ENCODE measurements around the gene POLR2E.
A peak's percentile ranks its signal among the peaks of the same experiment; 100 is the strongest.

POLR2E gene

GRCh38 chr19:1090731-1091543, 4.2 kb downstream of the POLR2E start:
- Histone ChIP-seq H3K9me3 (replicated peaks in 1 of 2; ENCODE audit: control insufficient read depth in 2 of 2, insufficient read depth in 1 of 2, low read depth in 1 of 2, low read length in 2 of 2) (no peaks in the 10 kb centered on the region), H3K4me2 (ENCODE audit: insufficient read depth, low read length, poor library complexity, severe bottlenecking) (no peak overlapping the region), H2AFZ (ENCODE audit: low read length) (no peak overlapping the region), H3K18ac (ENCODE audit: low read length) (no peak overlapping the region), H3K23ac (ENCODE audit: low read depth, low read length, poor library complexity) (no peak overlapping the region), H3K4ac (ENCODE audit: low read length) (no peak overlapping the region), H3K14ac (ENCODE audit: low read length) (no peak overlapping the region), H2BK15ac (ENCODE audit: low read length) (no peak overlapping the region), H3K9ac (ENCODE audit: low read depth, low read length, poor library complexity) (no peak overlapping the region), H3K4me3 (ENCODE audit: low read length in 2 of 2) (no peak overlapping the region), H2BK5ac (ENCODE audit: low read length) (no peak overlapping the region), H3K79me1 (ENCODE audit: low read depth, low read length) (peaks cover 18% of the 10 kb centered on the region), H4K8ac (ENCODE audit: low read depth, low read length) (no peak overlapping the region), H4K91ac (ENCODE audit: low read depth, low read length, poor library complexity) (no peak overlapping the region), H3K4me1 (ENCODE audit: control insufficient read depth in 2 of 2, insufficient read depth in 1 of 2, low read depth in 1 of 2, low read length in 2 of 2) (peaks cover 9 to 11% of the 10 kb centered on the region in 2 donors), H2AK5ac (ENCODE audit: low read depth, low read length) (no peak overlapping the region), H2BK120ac (ENCODE audit: low read depth, low read length) (no peak overlapping the region), H3K27ac (replicated peaks; ENCODE audit: low read length) (no peak overlapping the region), H3K36me3 (replicated peaks in 1 of 2; ENCODE audit: control insufficient read depth in 2 of 2, insufficient read depth in 2 of 2, low read length in 2 of 2) (peaks cover 34 to 69% of the 10 kb centered on the region in 2 donors), H3K27me3 (ENCODE audit: control insufficient read depth in 3 of 3, insufficient read depth in 3 of 3, low read depth in 1 of 3, low read length in 3 of 3) (no peaks in the 10 kb centered on the region), H2BK12ac (ENCODE audit: low read length) (no peak overlapping the region)
- DNase-seq (ENCODE audit: low spot score): no peak
- WGBS, 2 donors (ENCODE audit: extremely low coverage in 2 of 2, insufficient read length in 2 of 2, insufficient replicate concordance in 1 of 2): no CpG with 5 or more reads among the region's 38 CpGs

GRCh38 chr19:1089891-1090290, 5.3 kb downstream of the POLR2E start:
- Histone ChIP-seq H4K91ac (ENCODE audit: low read depth, low read length, poor library complexity) (no peak overlapping the region), H3K9me3 (replicated peaks in 1 of 2; ENCODE audit: control insufficient read depth in 2 of 2, insufficient read depth in 1 of 2, low read depth in 1 of 2, low read length in 2 of 2) (no peaks in the 10 kb centered on the region)
- no CpG with 5 or more reads among the region's 22 CpGs for WGBS, 2 donors (ENCODE audit: extremely low coverage in 2 of 2, insufficient read length in 2 of 2, insufficient replicate concordance in 1 of 2)

GRCh38 chr19:1089126-1089771, 5.9 kb downstream of the POLR2E start:
- no peaks in the 10 kb centered on the region for H3K9me3 ChIP-seq (replicated peaks in 1 of 2; ENCODE audit: control insufficient read depth in 2 of 2, insufficient read depth in 1 of 2, low read depth in 1 of 2, low read length in 2 of 2)
- peak overlapping the region; percentile 39 for H2BK5ac ChIP-seq (ENCODE audit: low read length)
- peaks cover 15% of the 10 kb centered on the region for H3K79me1 ChIP-seq (ENCODE audit: low read depth, low read length)
- H2AK5ac ChIP-seq (ENCODE audit: low read depth, low read length): no peak overlapping the region
- H2BK120ac ChIP-seq (ENCODE audit: low read depth, low read length): no peak overlapping the region
- no peak overlapping the region for H2BK15ac ChIP-seq (ENCODE audit: low read length)
- no peak overlapping the region for H3K18ac ChIP-seq (ENCODE audit: low read length)
- H3K4me1 ChIP-seq (ENCODE audit: control insufficient read depth in 2 of 2, insufficient read depth in 1 of 2, low read depth in 1 of 2, low read length in 2 of 2): peaks cover 4 to 8% of the 10 kb centered on the region in 2 donors
- H3K4ac ChIP-seq (ENCODE audit: low read length): no peak overlapping the region
- no peak overlapping the region for H2BK12ac ChIP-seq (ENCODE audit: low read length)
- H3K9ac ChIP-seq (ENCODE audit: low read depth, low read length, poor library complexity): no peak overlapping the region
- no peak overlapping the region for H3K14ac ChIP-seq (ENCODE audit: low read length)
- H3K36me3 ChIP-seq (replicated peaks in 1 of 2; ENCODE audit: control insufficient read depth in 2 of 2, insufficient read depth in 2 of 2, low read length in 2 of 2): peaks cover 37 to 84% of the 10 kb centered on the region in 2 donors
- no peak overlapping the region for H3K23ac ChIP-seq (ENCODE audit: low read depth, low read length, poor library complexity)
- H2AFZ ChIP-seq (ENCODE audit: low read length): no peak overlapping the region
- no peak overlapping the region for H3K4me2 ChIP-seq (ENCODE audit: insufficient read depth, low read length, poor library complexity, severe bottlenecking)
- H3K4me3 ChIP-seq (ENCODE audit: low read length in 2 of 2): no peak overlapping the region
- H4K91ac ChIP-seq (ENCODE audit: low read depth, low read length, poor library complexity): no peak overlapping the region
- DNase-seq (ENCODE audit: low spot score): no peak
- no CpG with 5 or more reads among the region's 32 CpGs for WGBS, 2 donors (ENCODE audit: extremely low coverage in 2 of 2, insufficient read length in 2 of 2, insufficient replicate concordance in 1 of 2)
- H4K8ac ChIP-seq (ENCODE audit: low read depth, low read length): no peak overlapping the region
- no peak overlapping the region for H3K27ac ChIP-seq (replicated peaks; ENCODE audit: low read length)
- H3K27me3 ChIP-seq (ENCODE audit: control insufficient read depth in 3 of 3, insufficient read depth in 3 of 3, low read depth in 1 of 3, low read length in 3 of 3): no peaks in the 10 kb centered on the region

More at GRCh38 chr19:1089891-1090290, 5.3 kb downstream of the POLR2E start:
- no peak for DNase-seq (ENCODE audit: low spot score)
- Histone ChIP-seq H3K4me2 (ENCODE audit: insufficient read depth, low read length, poor library complexity, severe bottlenecking) (no peak overlapping the region), H2BK15ac (ENCODE audit: low read length) (no peak overlapping the region), H3K4me3 (ENCODE audit: low read length in 2 of 2) (no peak overlapping the region), H4K8ac (ENCODE audit: low read depth, low read length) (no peak overlapping the region), H3K79me1 (ENCODE audit: low read depth, low read length) (peaks cover 18% of the 10 kb centered on the region), H3K14ac (ENCODE audit: low read length) (no peak overlapping the region), H3K27ac (replicated peaks; ENCODE audit: low read length) (no peak overlapping the region), H2BK120ac (ENCODE audit: low read depth, low read length) (no peak overlapping the region), H2AK5ac (ENCODE audit: low read depth, low read length) (no peak overlapping the region), H2BK5ac (ENCODE audit: low read length) (no peak overlapping the region), H2BK12ac (ENCODE audit: low read length) (no peak overlapping the region), H2AFZ (ENCODE audit: low read length) (no peak overlapping the region), H3K4me1 (ENCODE audit: control insufficient read depth in 2 of 2, insufficient read depth in 1 of 2, low read depth in 1 of 2, low read length in 2 of 2) (peaks cover 7 to 9% of the 10 kb centered on the region in 2 donors), H3K9ac (ENCODE audit: low read depth, low read length, poor library complexity) (no peak overlapping the region), H3K4ac (ENCODE audit: low read length) (no peak overlapping the region), H3K18ac (ENCODE audit: low read length) (no peak overlapping the region), H3K27me3 (ENCODE audit: control insufficient read depth in 3 of 3, insufficient read depth in 3 of 3, low read depth in 1 of 3, low read length in 3 of 3) (no peaks in the 10 kb centered on the region), H3K23ac (ENCODE audit: low read depth, low read length, poor library complexity) (no peak overlapping the region), H3K36me3 (replicated peaks in 1 of 2; ENCODE audit: control insufficient read depth in 2 of 2, insufficient read depth in 2 of 2, low read length in 2 of 2) (peaks cover 35 to 80% of the 10 kb centered on the region in 2 donors)

DNA sequence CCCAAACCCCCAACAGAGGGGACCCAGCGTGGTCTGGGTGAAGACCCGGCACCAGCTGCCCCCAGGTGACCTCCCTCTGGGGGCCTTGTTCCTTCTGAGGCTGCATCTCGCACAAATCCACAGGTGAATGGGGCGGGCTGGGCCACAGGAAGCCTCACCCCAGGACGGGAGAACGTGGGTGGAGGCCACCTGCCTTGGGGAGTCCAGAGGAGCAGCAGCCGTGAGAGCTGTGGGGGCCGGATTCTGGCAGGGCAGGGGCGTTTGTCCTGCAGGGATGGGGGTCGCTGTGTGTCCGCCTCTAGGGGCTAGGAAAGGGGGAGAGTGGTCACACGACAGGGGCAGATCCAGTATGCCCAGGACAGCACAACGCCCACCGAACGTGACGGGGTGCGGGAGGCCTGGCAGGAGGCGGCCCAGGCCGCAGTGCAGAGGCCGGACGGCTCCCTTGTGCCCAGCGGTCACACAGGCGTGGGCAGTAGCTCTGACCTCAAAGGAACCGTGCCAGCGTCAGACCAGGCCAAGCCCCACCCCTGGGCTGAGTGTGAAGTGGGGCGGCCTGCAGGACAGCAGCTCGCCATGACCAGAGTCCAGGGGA, 6.7 kb downstream of the POLR2E start:
- WGBS, 2 donors (ENCODE audit: extremely low coverage in 2 of 2, insufficient read length in 2 of 2, insufficient replicate concordance in 1 of 2): no CpG with 5 or more reads among the region's 27 CpGs
- Histone ChIP-seq H3K18ac (ENCODE audit: low read length) (no peak overlapping the region), H3K79me1 (ENCODE audit: low read depth, low read length) (peaks cover 11% of the 10 kb centered on the region), H2BK5ac (ENCODE audit: low read length) (peak overlapping the region; percentile 39), H3K36me3 (replicated peaks in 1 of 2; ENCODE audit: control insufficient read depth in 2 of 2, insufficient read depth in 2 of 2, low read length in 2 of 2) (peaks cover 37 to 87% of the 10 kb centered on the region in 2 donors), H3K27me3 (ENCODE audit: control insufficient read depth in 3 of 3, insufficient read depth in 3 of 3, low read depth in 1 of 3, low read length in 3 of 3) (no peaks in the 10 kb centered on the region), H3K14ac (ENCODE audit: low read length) (no peak overlapping the region), H3K4me2 (ENCODE audit: insufficient read depth, low read length, poor library complexity, severe bottlenecking) (no peak overlapping the region), H3K23ac (ENCODE audit: low read depth, low read length, poor library complexity) (peak overlapping the region; percentile 43), H3K9me3 (replicated peaks in 1 of 2; ENCODE audit: control insufficient read depth in 2 of 2, insufficient read depth in 1 of 2, low read depth in 1 of 2, low read length in 2 of 2) (no peaks in the 10 kb centered on the region), H3K4me1 (ENCODE audit: control insufficient read depth in 2 of 2, insufficient read depth in 1 of 2, low read depth in 1 of 2, low read length in 2 of 2) (peaks cover 0 to under 1% of the 10 kb centered on the region in 2 donors), H3K27ac (replicated peaks; ENCODE audit: low read length) (no peak overlapping the region), H3K4ac (ENCODE audit: low read length) (no peak overlapping the region), H2AFZ (ENCODE audit: low read length) (no peak overlapping the region), H2AK5ac (ENCODE audit: low read depth, low read length) (no peak overlapping the region), H3K9ac (ENCODE audit: low read depth, low read length, poor library complexity) (no peak overlapping the region), H2BK120ac (ENCODE audit: low read depth, low read length) (no peak overlapping the region), H2BK12ac (ENCODE audit: low read length) (no peak overlapping the region), H4K8ac (ENCODE audit: low read depth, low read length) (no peak overlapping the region), H4K91ac (ENCODE audit: low read depth, low read length, poor library complexity) (no peak overlapping the region), H2BK15ac (ENCODE audit: low read length) (no peak overlapping the region), H3K4me3 (ENCODE audit: low read length in 2 of 2) (no peak overlapping the region)
- DNase-seq (ENCODE audit: low spot score): no peak
